Activated CD4-positive, alpha-beta T cell treated with anti-CD3 and anti-CD28 coated beads for 24 hours (primary cell): ENCODE results near the gene OLFM1.

ENCODE experiments used
- DNase-seq, 2 donors: peaks; one replicate each; pipeline ENCODE4 v3.0.0-alpha.2; 2020; ENCODE audit warnings: low read depth in 2 of 2

OLFM1 gene

GRCh38 chr9:135076876-135077430, 10.5 kb upstream of the OLFM1 start:
- no peak for DNase-seq

DNA sequence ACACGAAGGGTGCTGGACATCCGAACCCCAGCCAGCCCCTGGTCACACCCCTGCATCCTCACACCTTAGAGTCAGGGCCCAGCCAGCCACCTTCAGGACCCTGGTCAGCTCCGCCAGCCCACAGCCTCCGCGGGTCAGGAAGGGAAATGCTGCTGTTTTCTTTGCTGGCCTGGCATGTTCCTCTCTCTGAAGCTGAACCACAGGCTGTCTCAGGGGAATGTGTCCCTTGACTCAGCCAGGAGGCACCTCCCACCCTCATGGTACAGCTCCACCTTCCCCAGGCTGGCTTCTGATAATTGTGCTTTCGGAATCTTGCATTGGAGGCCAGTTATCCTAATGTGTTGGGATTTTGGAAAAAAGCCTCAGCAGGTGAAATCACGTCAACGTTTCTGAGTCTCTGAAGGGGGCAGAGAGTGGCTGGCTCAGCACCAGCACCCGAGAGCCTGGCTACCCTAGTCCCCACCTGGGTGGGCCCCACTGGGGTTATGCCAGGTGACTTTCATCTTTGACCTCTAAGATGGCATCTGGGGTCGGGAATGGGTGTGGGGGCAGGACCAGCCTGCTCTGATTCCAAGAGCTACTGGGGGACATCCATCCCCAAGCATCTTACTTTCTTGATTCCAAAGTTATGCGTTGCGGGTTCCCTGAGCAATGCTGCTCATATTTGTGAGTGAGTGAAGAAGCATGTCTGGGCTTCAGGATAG, 9.8 kb upstream of the OLFM1 start:
- DNase-seq: no peak

DNA sequence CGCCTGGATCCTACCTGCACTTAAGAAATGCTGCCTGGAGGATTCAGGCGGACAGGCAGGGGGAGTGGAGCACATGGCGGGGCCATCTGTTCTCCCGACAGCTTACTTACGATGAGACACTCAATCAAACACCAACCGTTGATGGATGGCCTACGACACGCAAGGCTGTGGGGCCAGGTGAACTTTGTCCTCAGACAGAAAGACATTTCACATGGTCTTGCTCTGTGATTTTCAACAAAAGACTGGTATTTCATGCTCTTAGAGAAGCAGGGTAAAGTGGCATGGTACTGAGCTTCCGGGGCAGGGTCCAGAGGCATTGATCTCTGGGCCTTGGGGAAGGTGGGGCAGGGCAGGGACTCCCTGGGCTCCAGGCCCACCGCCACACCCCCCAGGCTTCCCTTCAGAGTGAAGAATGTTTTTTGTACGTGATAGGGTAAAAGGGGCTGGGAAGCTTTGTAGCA, 9.1 kb upstream of the OLFM1 start:
- no peak for DNase-seq

GRCh38 chr9:135079018-135079417, 8.4 kb upstream of the OLFM1 start:
- no peak for DNase-seq

- DNase-seq: no peak
These were observed 7.8 kb upstream of the OLFM1 start for GRCh38 chr9:135079676-135080075.

- DNase-seq: no peak
These were observed 6.9 kb upstream of the OLFM1 start for GRCh38 chr9:135080286-135081263.

DNA sequence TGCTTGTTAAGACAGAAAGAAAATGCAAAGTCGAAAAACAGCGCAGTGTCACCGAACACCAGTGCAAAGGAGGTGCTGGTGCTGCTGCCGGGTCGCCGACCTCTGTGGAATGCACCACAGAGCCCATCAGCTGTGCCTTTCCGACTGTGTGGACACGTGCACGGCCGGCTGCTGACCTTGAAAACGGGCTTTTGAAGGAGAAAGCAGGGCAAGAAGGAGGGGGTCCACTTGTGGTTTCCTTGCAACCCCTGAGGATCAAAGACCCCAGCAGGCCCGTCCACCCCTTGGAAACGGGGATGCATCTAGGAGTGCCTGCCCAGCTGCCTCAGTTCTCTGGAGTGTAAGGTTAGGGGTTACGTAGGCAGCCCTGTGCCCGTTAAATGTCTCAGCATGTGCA, 6.2 kb upstream of the OLFM1 start:
- no peak for DNase-seq

- no peak for DNase-seq
These were observed 5.7 kb upstream of the OLFM1 start for GRCh38 chr9:135081731-135082130.

GRCh38 chr9:135082536-135082935, 4.9 kb upstream of the OLFM1 start:
- DNase-seq: no peak

DNA sequence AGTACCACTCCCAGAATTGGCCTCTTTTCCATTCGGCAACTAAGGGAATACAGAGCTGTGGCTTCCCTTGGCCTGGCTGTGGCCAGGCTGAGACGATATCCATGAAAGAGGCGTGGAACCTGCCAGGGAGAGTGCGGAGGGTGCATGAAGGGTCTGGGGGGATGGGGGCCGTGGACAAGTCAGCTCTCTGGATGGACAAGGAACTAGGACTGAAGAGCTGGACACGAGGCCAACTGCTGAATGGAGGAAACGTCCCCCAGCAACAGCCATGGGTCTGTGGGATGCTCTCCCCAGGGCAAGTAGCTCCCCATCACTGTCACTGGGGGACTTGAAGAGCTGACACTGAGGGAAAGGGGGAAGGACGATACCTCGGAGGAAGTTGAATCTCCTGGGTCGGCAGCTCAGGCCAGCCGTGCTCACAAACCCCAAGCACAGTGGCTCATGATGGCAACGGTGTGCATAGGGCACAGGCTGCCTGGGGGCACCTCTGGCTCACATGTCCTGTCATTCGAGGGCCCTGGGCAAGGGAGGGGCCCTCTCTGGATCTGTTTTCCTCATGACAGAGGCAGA, 4.1 kb upstream of the OLFM1 start:
- no peak for DNase-seq

GRCh38 chr9:135083831-135084230, 3.6 kb upstream of the OLFM1 start:
- no peak for DNase-seq

DNA sequence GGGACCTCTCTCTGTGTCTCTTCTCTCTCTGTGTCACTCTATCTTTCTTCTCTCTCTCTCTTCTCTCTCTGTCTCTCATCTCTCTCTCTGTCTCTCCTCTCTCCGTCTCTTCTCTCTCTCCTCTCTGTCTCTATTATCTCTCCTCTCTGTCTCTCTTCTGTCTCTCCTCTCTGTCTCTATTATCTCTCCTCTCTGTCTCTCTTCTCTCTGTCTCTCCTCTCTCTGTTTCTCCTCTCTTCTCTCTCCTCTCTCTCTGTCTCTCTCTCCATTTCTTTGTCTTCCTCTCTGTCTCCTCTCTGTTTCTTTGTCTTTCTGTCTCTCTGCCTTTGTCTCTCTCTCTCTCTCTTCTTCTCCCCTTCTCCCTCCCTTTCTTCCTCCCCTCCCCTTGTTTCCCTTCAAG, 3.2 kb upstream of the OLFM1 start:
- no peak for DNase-seq

GRCh38 chr9:135084881-135085760, 2.3 kb upstream of the OLFM1 start:
- no peak for DNase-seq

GRCh38 chr9:135085830-135086546, 1.5 kb upstream of the OLFM1 start:
- DNase-seq: peak in 1 of 2 donors; percentile 40

DNA sequence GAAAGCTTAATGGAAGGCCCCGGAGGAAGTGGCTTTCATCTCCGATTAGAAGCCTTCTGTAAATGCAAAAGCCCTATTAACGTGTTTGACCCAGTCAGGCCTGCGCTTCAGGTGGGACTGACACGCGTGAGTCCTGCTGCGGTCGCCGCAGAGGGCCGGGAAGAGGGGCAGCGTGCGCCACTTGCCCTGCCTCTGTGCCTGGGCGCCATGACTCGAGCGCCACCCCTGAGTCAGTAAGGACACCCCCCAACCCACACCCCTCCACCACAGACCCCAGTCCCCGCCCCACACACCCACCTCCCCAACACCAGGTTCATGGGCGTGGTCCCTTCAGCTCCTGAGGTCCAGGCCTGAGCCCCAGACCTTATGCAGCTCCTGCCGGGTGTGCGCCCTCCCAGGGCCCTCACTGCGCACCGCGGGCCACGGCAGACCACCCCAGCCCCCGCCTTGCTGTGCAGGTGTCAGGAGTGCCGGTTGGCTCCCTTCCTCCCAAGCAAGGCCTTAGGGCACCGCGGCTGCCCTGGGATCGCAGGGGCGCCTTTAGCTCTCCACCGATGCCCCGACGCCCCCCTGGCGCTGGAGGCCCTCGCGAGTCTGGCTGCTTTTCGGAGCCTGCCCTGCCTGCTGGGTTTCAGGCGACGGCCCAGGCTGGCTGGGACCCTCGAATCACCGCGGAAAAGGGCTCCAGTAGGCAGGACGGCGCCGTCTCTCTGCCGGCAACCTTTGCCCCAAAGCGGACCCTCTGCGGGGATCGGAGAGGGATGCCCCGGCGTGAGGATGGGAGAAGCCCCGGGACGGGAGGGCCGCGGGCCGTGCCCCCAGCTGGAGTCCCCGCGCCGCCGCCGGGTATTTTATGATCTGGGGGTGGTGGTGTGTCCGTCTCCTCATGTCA, 625 bp upstream of the OLFM1 start:
- no peak for DNase-seq

GRCh38 chr9:135087899-135088347, 455 bp downstream of the OLFM1 start:
- no peak for DNase-seq

GRCh38 chr9:135088348-135088978, 995 bp downstream of the OLFM1 start:
- no peak for DNase-seq

DNA sequence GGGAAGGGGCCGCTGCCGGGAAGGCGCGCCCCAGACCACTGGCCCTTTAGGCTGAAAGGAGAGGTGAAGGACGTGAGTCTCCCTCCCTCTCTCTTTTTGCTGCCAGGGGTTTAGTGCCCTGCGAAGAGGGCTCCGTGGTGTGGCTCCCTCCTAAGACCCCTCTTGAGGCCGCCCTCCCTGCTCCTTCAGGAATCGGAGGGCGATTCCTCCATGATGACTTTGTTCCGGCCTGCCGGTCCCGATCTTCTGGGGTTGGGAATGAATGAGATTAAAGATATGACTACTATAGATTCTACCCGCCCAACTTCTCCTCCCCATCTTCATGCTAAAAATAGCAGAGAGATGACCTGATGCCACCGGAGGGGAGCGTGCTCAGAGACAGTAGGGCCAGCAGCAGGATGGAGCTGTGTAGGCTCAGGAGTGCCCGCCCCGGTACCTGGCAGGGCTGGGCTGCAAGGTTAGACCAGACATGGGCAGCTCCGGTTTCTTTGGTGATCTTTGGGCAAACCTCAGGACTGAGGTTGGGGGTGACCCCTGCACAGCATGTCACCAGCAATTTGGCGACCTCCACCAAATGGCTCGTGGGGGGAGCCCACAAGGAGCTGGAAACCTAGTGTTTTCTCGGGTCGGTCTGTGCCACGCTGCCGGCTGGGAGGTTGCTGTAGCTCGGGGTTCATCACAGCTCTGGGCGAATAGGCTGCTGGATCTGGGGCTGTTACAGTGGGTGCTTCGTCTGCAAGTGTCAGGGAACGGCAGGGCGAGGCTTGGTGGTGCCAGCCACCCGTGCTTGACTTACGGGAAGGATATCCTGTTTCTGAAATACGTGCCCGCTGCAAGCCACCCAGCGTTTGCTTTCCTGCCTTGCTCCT, 1.7 kb downstream of the OLFM1 start:
- DNase-seq: no peak
